GM18505 (cell line): ENCODE measurements around the gene LRCH2.

Source experiments
- ATAC-seq: cut with Tn5 transposase; IDR thresholded peaks from one replicate; pipeline ENCODE4 v1.9.1; 2021; ENCODE audit not compliant: unreplicated experiment
- POLR2A ChIP-seq: IDR thresholded peaks from 4 replicates; pipeline ENCODE4 v1.6.1; 2011; ENCODE audit warnings: borderline replicate concordance; ENCODE audit not compliant: insufficient read depth, insufficient read length; ENCODE audit errors: extremely low read depth

The LRCH2 gene

DNA sequence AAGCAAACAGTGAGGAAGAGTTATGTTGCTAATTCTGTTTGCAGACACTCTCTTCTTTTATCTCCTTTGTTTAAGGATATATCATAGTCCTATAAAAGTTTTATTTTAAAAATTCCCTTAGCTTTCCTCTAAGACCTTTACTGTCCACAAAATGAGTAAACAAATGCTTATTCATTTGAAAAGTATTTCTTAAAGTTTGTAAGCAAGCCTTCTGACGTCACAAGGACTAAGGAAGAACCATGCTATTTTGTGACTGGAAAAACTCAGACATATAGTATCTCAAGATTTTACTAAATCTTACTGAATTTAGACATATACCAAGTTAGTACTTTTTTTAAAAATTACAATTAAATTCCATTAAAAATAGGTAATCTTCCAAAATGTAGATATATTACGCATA is 49.9 kb downstream of the LRCH2 start:
- TF ChIP-seq POLR2A = no peak
- no peak for ATAC-seq

DNA sequence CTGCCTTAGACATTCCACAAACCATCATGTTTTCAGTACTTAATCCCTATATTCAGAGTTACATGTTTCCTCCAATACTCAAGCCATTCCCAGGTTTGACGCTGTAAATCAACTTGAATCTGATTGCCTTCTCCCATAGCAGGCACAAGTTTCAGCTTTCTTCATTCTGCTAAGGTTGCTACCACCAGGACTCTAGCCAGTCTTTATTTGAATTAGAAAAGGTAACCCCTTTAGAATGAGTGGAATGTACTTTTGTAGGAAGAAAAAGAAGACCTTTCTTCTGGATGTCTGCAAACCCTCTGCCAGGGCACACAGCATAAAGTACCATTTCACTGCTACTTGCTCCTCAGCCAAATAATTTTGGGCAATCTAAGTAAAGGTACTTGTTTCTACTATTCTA is 55.4 kb downstream of the LRCH2 start:
- no peak for TF ChIP-seq POLR2A
- ATAC-seq = no peak

GRCh38 chrX:115177932-115178331 is 56.0 kb downstream of the LRCH2 start:
- ATAC-seq = no peak
- TF ChIP-seq POLR2A = no peak

DNA sequence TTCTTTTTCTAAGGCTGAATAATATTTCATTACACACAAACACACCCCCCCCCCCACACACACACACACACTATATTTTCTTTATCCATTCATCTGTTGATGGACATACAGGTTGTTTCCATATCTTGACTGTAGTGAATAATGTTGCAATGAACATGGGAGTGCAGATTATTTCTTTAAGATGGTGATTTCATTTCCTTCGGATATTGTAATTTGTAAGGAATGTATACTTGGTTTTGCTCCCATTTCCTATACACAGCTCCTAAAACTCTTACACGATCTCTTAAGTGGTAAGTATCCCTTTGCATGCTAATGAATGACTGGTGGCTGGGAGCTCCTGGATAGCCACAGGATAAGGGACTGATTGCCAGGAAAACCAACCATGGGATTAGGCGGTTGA is 59.3 kb downstream of the LRCH2 start:
- no peak for ATAC-seq
- no peak for TF ChIP-seq POLR2A

DNA sequence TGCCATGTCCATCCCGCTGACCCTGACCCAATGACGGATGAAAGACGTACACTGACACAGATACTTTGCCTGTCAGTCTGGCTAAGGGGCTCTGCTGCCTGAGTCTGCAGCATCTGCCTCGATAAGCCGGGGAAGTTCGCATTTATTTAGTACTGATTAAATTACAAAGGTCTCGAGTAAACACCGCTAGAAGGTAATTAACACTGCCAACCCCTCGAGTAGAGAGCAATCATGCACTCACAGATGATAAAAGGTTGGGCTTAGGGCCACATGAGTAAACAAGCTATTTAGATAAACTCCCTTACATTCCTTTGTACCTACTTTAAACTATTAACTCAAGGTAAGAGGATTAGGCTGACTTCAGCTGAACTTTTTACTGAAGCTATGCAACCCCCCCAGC is 60.7 kb downstream of the LRCH2 start:
- no peak for ATAC-seq
- TF ChIP-seq POLR2A = no peak

DNA sequence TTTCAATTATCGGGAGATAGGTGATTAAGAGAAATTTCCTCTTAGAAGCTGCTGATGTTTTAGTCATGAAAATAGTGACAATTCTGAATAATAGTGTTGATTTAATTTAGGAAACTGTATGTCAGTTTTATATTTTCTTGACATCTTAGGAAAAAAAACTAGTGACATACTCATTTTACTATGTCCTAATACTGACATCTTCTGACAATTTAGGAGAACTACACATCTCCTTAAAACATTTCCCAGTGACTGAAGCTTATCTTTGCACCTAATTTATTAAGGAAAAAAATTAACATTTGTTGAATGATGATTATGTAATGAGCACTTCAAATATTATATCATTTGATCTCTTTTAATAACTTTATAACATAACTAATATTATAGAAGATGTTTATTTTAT is 86.7 kb downstream of the LRCH2 start:
- TF ChIP-seq POLR2A = no peak
- no peak for ATAC-seq

DNA sequence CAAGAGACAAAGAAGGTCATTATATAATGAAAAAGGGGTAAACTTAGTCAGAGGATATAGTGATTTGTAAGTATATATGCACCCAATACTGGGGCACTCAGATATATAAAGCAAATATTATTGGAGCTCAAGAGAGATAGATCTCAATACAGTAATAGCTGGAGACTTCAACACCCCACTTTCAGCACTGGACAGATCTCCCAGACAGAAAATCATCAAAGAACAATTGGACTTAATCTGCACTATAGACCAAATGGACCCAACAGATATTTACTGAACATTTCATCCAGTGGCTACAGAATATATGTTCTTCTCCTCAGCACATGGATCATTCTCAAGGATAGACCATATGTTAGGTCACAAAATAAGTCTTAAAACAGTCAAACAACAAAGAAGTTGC is 91.8 kb downstream of the LRCH2 start:
- no peak for TF ChIP-seq POLR2A
- ATAC-seq = no peak

DNA sequence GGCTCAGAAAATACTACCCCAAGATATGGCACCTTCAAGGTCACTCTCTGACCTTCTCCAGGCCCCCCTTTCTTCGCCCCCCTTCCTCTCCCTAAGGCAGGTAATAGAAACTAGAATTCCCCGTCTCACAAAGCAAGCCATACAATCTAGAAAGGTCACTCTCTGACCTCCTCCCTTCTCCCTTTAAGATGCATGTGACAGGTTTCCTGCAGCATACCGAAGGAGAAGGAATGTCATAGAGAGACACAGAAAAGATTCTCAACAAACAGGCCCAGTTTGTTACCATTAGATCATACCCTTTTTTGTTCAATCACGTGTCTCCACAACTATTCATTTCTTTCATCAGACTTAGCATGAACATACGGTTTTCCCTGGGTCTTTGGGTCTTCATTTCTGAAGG is 95.9 kb downstream of the LRCH2 start:
- ATAC-seq = no peak

DNA sequence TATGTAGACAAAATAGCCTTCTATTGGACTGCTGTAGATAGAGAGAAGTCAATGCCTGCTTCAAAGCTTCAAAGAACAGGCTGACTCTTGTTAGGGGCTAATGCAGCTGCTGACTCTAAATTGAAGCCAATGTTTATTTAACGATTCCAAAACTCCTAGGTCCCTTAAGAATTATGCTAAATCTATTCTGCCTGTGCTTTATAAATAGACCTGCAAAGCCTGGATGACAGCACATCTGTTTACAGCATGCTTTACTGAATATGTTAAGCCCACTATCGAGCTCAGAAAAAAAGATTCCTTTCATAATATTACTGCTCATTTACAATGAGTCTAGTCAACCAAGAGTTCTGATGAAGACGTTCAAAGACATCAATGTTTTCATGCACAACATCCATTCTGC is 99.5 kb downstream of the LRCH2 start:
- TF ChIP-seq POLR2A = no peak
- no peak for ATAC-seq

More for the DNA sequence above, 95.9 kb downstream of the LRCH2 start:
- no peak for TF ChIP-seq POLR2A

DNA sequence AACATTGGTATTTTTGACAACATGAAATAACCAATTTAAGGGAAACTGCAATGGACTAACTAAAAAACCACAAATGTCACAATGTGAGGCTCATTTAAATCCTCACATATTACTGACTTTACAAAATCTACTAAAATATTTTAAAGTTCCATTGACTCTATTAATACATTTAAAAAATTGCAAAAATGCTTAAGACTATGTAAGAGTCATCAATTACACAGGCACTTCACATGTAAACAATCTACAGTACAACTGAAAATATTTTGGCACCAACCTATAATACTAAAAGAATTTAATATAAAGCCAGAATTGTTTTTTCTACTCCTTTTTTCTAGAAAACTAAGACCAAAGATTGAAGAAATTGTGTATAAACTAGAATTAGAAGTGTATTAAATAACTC is 121.5 kb downstream of the LRCH2 start:
- ATAC-seq = no peak
- TF ChIP-seq POLR2A = no peak

DNA sequence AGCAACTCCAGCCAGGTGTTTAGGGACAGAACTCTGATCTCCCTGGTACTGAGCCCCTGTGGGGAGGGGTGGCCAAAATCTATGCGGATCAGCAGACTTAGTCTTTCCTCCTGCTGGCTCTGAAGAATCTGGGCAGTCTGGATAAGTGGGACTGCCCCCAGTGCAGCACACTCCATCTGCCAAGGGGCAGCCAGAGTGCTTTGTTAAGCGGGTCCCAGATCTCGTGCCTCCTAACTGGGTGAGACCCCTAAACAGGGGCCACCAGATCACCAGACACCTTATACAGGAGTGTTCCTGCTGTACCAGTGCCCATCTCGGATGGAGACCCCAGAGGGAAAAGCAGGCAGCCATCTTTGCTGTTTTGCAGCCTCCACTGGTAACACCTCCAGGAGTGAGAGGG is 135.0 kb downstream of the LRCH2 start:
- no peak for ATAC-seq
- no peak for TF ChIP-seq POLR2A

GRCh38 chrX:115093191-115093590 is 140.7 kb downstream of the LRCH2 start:
- TF ChIP-seq POLR2A = no peak

GRCh38 chrX:115089419-115089818 is 144.5 kb downstream of the LRCH2 start:
- TF ChIP-seq POLR2A = no peak
- ATAC-seq = no peak

More at GRCh38 chrX:115093191-115093590, 140.7 kb downstream of the LRCH2 start:
- no peak for ATAC-seq

DNA sequence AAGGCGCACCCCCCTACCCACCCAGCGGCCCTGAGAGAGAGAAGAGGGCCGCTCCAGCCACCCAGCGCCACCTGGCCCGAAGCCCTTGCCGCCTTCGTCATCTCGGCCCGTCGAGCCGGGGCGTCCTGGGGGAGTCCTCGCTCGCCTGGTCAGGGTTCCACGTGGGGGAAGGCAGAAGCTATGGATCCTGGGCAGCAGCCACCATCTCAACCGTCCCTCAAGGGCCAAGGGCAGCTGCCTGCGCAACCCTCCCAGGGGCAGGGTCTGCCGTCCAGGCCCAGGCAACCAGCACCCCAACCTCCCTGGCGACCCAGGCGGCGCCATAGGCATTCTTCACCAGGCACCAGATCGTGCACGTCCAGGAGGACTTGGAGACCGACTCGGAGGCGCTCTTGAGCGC is 165.0 kb downstream of the LRCH2 start:
- ATAC-seq = no peak
- no peak for TF ChIP-seq POLR2A

DNA sequence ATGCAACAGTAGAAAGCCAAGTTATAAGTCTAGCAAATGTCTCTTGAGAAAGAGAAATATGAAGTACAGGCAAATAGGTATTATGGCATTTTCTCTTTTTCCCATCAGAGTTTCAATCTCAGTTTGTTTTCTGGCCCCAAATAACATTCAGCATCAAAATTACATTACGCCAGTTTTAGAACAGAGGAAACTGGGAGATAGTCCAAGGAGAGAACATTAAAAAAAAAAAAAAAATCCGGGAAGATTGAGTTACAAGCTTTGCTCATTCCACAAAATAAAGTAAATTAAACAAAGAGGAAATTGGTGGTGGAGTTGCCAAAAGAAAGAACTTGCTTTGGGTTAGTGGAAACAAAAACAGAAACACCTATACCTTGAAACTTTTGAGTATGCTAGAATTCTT is 166.1 kb downstream of the LRCH2 start:
- ATAC-seq = no peak
- TF ChIP-seq POLR2A = no peak
